Activated CD8-positive, alpha-beta memory T cell treated with anti-CD3 and anti-CD28 coated beads for 24 hours (primary cell): ENCODE results near the gene GORASP1.
A peak's percentile ranks its signal among the peaks of the same experiment; 100 is the strongest.

Experiments used
- DNase-seq: peaks from one replicate; pipeline ENCODE4 v3.0.0-alpha.2; 2020

Gene GORASP1

GRCh38 chr3:39124876-39125840 is 17.7 kb upstream of the GORASP1 start:
- DNase-seq = no peak

- no peak for DNase-seq
Measured at GRCh38 chr3:39122813-39123212, 15.4 kb upstream of the GORASP1 start.

GRCh38 chr3:39121621-39122020 is 14.2 kb upstream of the GORASP1 start:
- no peak for DNase-seq

- no peak for DNase-seq
Measured at GRCh38 chr3:39118931-39119660, 11.7 kb upstream of the GORASP1 start.

GRCh38 chr3:39118079-39118478 is 10.7 kb upstream of the GORASP1 start:
- DNase-seq = no peak

- DNase-seq = no peak
Measured at GRCh38 chr3:39115870-39116269, 8.4 kb upstream of the GORASP1 start.

GRCh38 chr3:39114456-39114855 is 7.0 kb upstream of the GORASP1 start:
- no peak for DNase-seq

GRCh38 chr3:39113291-39113690 is 5.9 kb upstream of the GORASP1 start:
- DNase-seq = no peak

- no peak for DNase-seq
Measured at GRCh38 chr3:39112535-39112934, 5.1 kb upstream of the GORASP1 start.

GRCh38 chr3:39112113-39112512 is 4.7 kb upstream of the GORASP1 start:
- no peak for DNase-seq

- peak; percentile 52 for DNase-seq
Measured at GRCh38 chr3:39110041-39110639, 2.7 kb upstream of the GORASP1 start.

- DNase-seq = no peak
Measured at GRCh38 chr3:39109086-39109485, 1.7 kb upstream of the GORASP1 start.

- no peak for DNase-seq
Measured at GRCh38 chr3:39108200-39108710, 828 bp upstream of the GORASP1 start.

GRCh38 chr3:39106851-39107387 is 508 bp downstream of the GORASP1 start:
- DNase-seq = peak; percentile 73

- no peak for DNase-seq
Measured at GRCh38 chr3:39106281-39106811, 1.1 kb downstream of the GORASP1 start.

- no peak for DNase-seq
Measured at GRCh38 chr3:39105687-39106063, 1.8 kb downstream of the GORASP1 start.

GRCh38 chr3:39104961-39105686 is 2.3 kb downstream of the GORASP1 start:
- DNase-seq = no peak

- no peak for DNase-seq
Measured at GRCh38 chr3:39103791-39104552, 3.5 kb downstream of the GORASP1 start.

- no peak for DNase-seq
Measured at GRCh38 chr3:39103324-39103693, 4.1 kb downstream of the GORASP1 start.

GRCh38 chr3:39102504-39103323 is 4.7 kb downstream of the GORASP1 start:
- DNase-seq = no peak
